Measurements from ENCODE around the gene LSM2.

Gene LSM2

DNA sequence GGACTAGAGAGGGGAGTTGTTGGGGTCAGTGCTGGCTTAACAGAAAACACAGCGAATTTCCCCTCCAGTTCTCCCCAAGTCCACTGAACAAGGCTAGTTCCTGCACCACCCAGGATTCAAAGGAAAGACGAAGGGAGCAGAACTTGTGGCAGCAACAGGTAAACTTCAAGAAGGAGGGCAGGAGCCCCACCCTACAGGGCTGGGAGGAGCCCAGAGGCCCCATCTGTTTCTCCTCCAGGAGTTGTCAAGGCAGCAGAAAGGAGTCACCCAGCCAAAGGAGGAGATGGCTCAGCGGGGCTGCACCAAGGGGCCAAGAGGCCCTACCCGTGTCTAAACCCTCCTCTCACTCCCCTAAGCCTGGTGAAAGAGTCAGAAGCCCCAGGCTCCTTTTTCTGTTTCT is 42.6 kb downstream of the LSM2 start:
- H2AFZ ChIP-seq (ENCODE audit: insufficient read depth, low read length, poor library complexity): no peak overlapping the region
- H2BK12ac ChIP-seq (ENCODE audit: low read length): no peak overlapping the region
- H3K9ac ChIP-seq (ENCODE audit: low read length): no peak overlapping the region
- H3K4me3 ChIP-seq (ENCODE audit: low read depth, low read length): no peak overlapping the region
- DNase-seq: no peak
- no peak overlapping the region for H4K8ac ChIP-seq (ENCODE audit: low read depth, low read length)
- no peak overlapping the region for H4K91ac ChIP-seq (ENCODE audit: low read depth, low read length)
- H3K23ac ChIP-seq (ENCODE audit: low read length): no peak overlapping the region
- no peak overlapping the region for H2BK5ac ChIP-seq (ENCODE audit: low read depth, low read length, poor library complexity)
- H4K12ac ChIP-seq (ENCODE audit: low read depth, low read length): no peak overlapping the region
- H3K4ac ChIP-seq (ENCODE audit: low read depth, low read length): no peak overlapping the region
- no peak overlapping the region for H3K14ac ChIP-seq (ENCODE audit: low read length)
- no CpG with 5 or more reads among the region's 4 CpGs for WGBS (ENCODE audit: extremely low coverage, insufficient coverage, insufficient read length)
- H3K4me2 ChIP-seq (ENCODE audit: low read length): no peak overlapping the region
- H3K18ac ChIP-seq (ENCODE audit: low read length): no peak overlapping the region
- no peak overlapping the region for H2AK5ac ChIP-seq (ENCODE audit: low read length)
- peaks cover 0 to 3% of the 10 kb centered on the region in 2 experiments for H3K36me3 ChIP-seq (ENCODE audit: control insufficient read depth in 1 of 2, insufficient read depth in 2 of 2, low read length in 2 of 2)
- H3K79me2 ChIP-seq (ENCODE audit: control insufficient read depth, insufficient read depth, low read length, poor library complexity): no peaks in the 10 kb centered on the region
- H3K27ac ChIP-seq (ENCODE audit: low read depth, low read length): no peak overlapping the region
- H2BK120ac ChIP-seq (ENCODE audit: insufficient read depth, low read length, poor library complexity): no peak overlapping the region
- H3K27me3 ChIP-seq (ENCODE audit: insufficient read depth, low read length): no peaks in the 10 kb centered on the region
- H3K4me1 ChIP-seq (ENCODE audit: control insufficient read depth in 1 of 2, insufficient read depth in 2 of 2, low read length in 2 of 2): peaks cover 13 to 21% of the 10 kb centered on the region in 2 experiments
- peaks cover 4% of the 10 kb centered on the region for H3K79me1 ChIP-seq (ENCODE audit: low read length)
- H3K9me3 ChIP-seq (ENCODE audit: insufficient read depth, low read depth, low read length): peaks cover 2% of the 10 kb centered on the region

DNA sequence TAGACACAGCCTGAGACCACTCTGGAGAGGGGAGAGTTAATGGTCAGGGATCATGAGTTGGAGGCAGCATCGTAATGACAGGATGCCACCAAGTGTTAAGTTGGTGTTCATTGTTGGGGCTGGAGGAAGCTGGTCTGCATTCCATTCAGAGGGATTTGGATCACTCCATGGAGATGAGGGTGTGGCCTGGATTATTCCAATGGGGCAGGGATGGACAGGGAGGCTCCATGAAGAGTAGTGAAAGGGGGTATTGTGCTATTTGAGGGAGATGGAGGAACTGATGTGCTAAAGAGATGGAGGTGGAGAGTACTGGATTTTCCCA is 43.2 kb downstream of the LSM2 start:
- no peak overlapping the region for H2AFZ ChIP-seq (ENCODE audit: insufficient read depth, low read length, poor library complexity)
- H3K27me3 ChIP-seq (ENCODE audit: insufficient read depth, low read length): no peaks in the 10 kb centered on the region
- DNase-seq: no peak
- peaks cover 2% of the 10 kb centered on the region for H3K9me3 ChIP-seq (ENCODE audit: insufficient read depth, low read depth, low read length)
- no peak overlapping the region for H3K27ac ChIP-seq (ENCODE audit: low read depth, low read length)
- H3K4me2 ChIP-seq (ENCODE audit: low read length): no peak overlapping the region
- no peak overlapping the region for H2BK5ac ChIP-seq (ENCODE audit: low read depth, low read length, poor library complexity)
- no peak overlapping the region for H4K91ac ChIP-seq (ENCODE audit: low read depth, low read length)
- H4K12ac ChIP-seq (ENCODE audit: low read depth, low read length): no peak overlapping the region
- H2BK120ac ChIP-seq (ENCODE audit: insufficient read depth, low read length, poor library complexity): no peak overlapping the region
- no peak overlapping the region for H3K4ac ChIP-seq (ENCODE audit: low read depth, low read length)
- no peak overlapping the region for H3K23ac ChIP-seq (ENCODE audit: low read length)
- no peaks in the 10 kb centered on the region for H3K79me2 ChIP-seq (ENCODE audit: control insufficient read depth, insufficient read depth, low read length, poor library complexity)
- H3K4me1 ChIP-seq (ENCODE audit: control insufficient read depth in 1 of 2, insufficient read depth in 2 of 2, low read length in 2 of 2): peaks cover 13 to 21% of the 10 kb centered on the region in 2 experiments
- H3K4me3 ChIP-seq (ENCODE audit: low read depth, low read length): no peak overlapping the region
- peaks cover 0 to 3% of the 10 kb centered on the region in 2 experiments for H3K36me3 ChIP-seq (ENCODE audit: control insufficient read depth in 1 of 2, insufficient read depth in 2 of 2, low read length in 2 of 2)
- WGBS (ENCODE audit: extremely low coverage, insufficient coverage, insufficient read length): no CpG with 5 or more reads among the region's 1 CpG
- no peak overlapping the region for H2BK12ac ChIP-seq (ENCODE audit: low read length)
- H2AK5ac ChIP-seq (ENCODE audit: low read length): peak overlapping the region; percentile 36
- H3K14ac ChIP-seq (ENCODE audit: low read length): no peak overlapping the region
- no peak overlapping the region for H3K18ac ChIP-seq (ENCODE audit: low read length)
- H3K79me1 ChIP-seq (ENCODE audit: low read length): peaks cover 4% of the 10 kb centered on the region
- no peak overlapping the region for H4K8ac ChIP-seq (ENCODE audit: low read depth, low read length)
- no peak overlapping the region for H3K9ac ChIP-seq (ENCODE audit: low read length)

DNA sequence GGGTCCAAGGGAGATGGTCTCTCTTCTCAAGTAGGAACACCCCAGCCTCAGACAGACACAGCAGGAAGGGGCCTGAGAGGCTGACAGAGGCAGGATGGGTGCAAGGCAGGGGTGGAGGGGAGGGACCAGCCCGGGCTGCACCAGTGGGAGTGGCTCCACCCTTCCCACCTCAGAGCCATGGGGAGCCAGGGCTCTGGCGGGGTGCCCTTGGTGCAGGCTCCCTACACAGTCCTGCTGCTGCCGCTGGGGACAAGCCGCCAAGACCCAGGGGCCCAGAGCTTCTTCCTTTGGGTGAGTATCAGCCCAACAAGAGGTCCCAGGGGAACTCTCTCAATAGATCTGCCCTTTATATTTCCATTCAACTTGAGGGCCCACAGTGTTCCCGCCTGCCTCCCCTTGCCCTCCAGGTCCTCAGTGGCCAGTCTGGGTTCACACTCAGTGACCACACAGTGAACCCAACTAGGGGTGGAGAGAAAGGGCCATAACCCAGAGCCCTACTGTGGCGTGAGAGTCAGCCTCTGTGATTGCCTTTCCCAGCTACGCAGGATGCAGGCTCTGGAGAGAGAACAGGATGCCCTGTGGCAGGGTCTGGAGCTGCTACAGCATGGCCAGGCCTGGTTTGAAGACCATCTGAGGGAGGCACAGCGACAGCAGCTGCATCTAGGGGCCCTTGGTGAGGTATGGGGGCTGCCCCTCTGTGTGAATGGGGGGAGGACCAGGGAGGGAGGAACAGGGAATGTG is 43.7 kb downstream of the LSM2 start:
- Histone ChIP-seq H3K14ac (ENCODE audit: low read length) (no peak overlapping the region), H3K4me3 (ENCODE audit: low read depth, low read length) (no peak overlapping the region), H3K4me2 (ENCODE audit: low read length) (no peak overlapping the region), H3K4ac (ENCODE audit: low read depth, low read length) (no peak overlapping the region), H3K9ac (ENCODE audit: low read length) (no peak overlapping the region), H3K79me1 (ENCODE audit: low read length) (peaks cover 4% of the 10 kb centered on the region), H2BK12ac (ENCODE audit: low read length) (peak overlapping the region; percentile 38), H4K8ac (ENCODE audit: low read depth, low read length) (no peak overlapping the region), H3K23ac (ENCODE audit: low read length) (no peak overlapping the region), H3K79me2 (ENCODE audit: control insufficient read depth, insufficient read depth, low read length, poor library complexity) (no peaks in the 10 kb centered on the region), H4K91ac (ENCODE audit: low read depth, low read length) (no peak overlapping the region), H3K27ac (ENCODE audit: low read depth, low read length) (no peak overlapping the region), H3K4me1 (ENCODE audit: control insufficient read depth in 1 of 2, insufficient read depth in 2 of 2, low read length in 2 of 2) (peaks cover 13 to 21% of the 10 kb centered on the region in 2 experiments), H3K36me3 (ENCODE audit: control insufficient read depth in 1 of 2, insufficient read depth in 2 of 2, low read length in 2 of 2) (peaks cover 0 to 3% of the 10 kb centered on the region in 2 experiments), H4K12ac (ENCODE audit: low read depth, low read length) (peak overlapping the region; percentile 4), H2AK5ac (ENCODE audit: low read length) (peak overlapping the region; percentile 66), H2BK5ac (ENCODE audit: low read depth, low read length, poor library complexity) (no peak overlapping the region), H3K27me3 (ENCODE audit: insufficient read depth, low read length) (no peaks in the 10 kb centered on the region), H2BK120ac (ENCODE audit: insufficient read depth, low read length, poor library complexity) (no peak overlapping the region), H3K18ac (ENCODE audit: low read length) (no peak overlapping the region), H3K9me3 (ENCODE audit: insufficient read depth, low read depth, low read length) (peaks cover 2% of the 10 kb centered on the region), H2AFZ (ENCODE audit: insufficient read depth, low read length, poor library complexity) (no peak overlapping the region)
- WGBS (ENCODE audit: extremely low coverage, insufficient coverage, insufficient read length): no CpG with 5 or more reads among the region's 8 CpGs
- no peak for DNase-seq

DNA sequence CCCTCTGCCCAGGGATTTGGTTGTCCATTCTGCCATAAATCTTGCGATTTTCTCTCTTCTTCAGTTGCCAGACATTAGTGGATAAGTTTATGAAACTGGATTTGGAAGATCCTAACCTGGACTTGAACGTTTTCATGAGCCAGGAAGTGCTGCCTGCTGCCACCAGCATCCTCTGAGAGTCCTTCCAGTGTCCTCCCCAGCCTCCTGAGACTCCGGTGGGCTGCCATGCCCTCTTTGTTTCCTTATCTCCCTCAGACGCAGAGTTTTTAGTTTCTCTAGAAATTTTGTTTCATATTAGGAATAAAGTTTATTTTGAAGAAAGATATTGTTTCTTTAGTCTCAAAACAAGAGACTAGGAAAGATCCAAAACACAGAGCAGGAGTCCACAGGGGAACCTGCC is 44.4 kb downstream of the LSM2 start, which contains the start of gene SAPCD1:
SAPCD1 (plus strand) TSS at position 301 of the 400 bp plus-strand sequence. CDS start 399 bp downstream, outside the sequence.
- peak within 1 kb of the TSS; percentile 38 for H2BK12ac ChIP-seq (ENCODE audit: low read length)

More for the DNA sequence above, 44.4 kb downstream of the LSM2 start, which contains the start of gene SAPCD1:
- H3K9me3 ChIP-seq (ENCODE audit: insufficient read depth, low read depth, low read length): peaks cover 2% of the 10 kb centered on the region
- DNase-seq: no peak
- H4K91ac ChIP-seq (ENCODE audit: low read depth, low read length): no peak within 1 kb of the TSS
- no peak within 1 kb of the TSS for H3K14ac ChIP-seq (ENCODE audit: low read length)
- peak within 1 kb of the TSS; percentile 4 for H4K12ac ChIP-seq (ENCODE audit: low read depth, low read length)
- no peak within 1 kb of the TSS for H3K23ac ChIP-seq (ENCODE audit: low read length)
- no peak within 1 kb of the TSS for H3K18ac ChIP-seq (ENCODE audit: low read length)
- WGBS (ENCODE audit: extremely low coverage, insufficient coverage, insufficient read length): no CpG with 5 or more reads among the region's 4 CpGs
- H2AFZ ChIP-seq (ENCODE audit: insufficient read depth, low read length, poor library complexity): no peak within 1 kb of the TSS
- H3K4ac ChIP-seq (ENCODE audit: low read depth, low read length): no peak within 1 kb of the TSS
- H3K36me3 ChIP-seq (ENCODE audit: control insufficient read depth in 1 of 2, insufficient read depth in 2 of 2, low read length in 2 of 2): peaks cover 0 to 3% of the 10 kb centered on the region in 2 experiments
- no peak within 1 kb of the TSS for H3K9ac ChIP-seq (ENCODE audit: low read length)
- no peak within 1 kb of the TSS for H3K4me2 ChIP-seq (ENCODE audit: low read length)
- H3K27ac ChIP-seq (ENCODE audit: low read depth, low read length): no peak within 1 kb of the TSS
- peaks cover 11 to 18% of the 10 kb centered on the region in 2 experiments for H3K4me1 ChIP-seq (ENCODE audit: control insufficient read depth in 1 of 2, insufficient read depth in 2 of 2, low read length in 2 of 2)
- H2AK5ac ChIP-seq (ENCODE audit: low read length): peak within 1 kb of the TSS; percentile 66
- no peaks in the 10 kb centered on the region for H3K27me3 ChIP-seq (ENCODE audit: insufficient read depth, low read length)
- no peak within 1 kb of the TSS for H2BK120ac ChIP-seq (ENCODE audit: insufficient read depth, low read length, poor library complexity)
- H3K79me2 ChIP-seq (ENCODE audit: control insufficient read depth, insufficient read depth, low read length, poor library complexity): no peaks in the 10 kb centered on the region
- H3K4me3 ChIP-seq (ENCODE audit: low read depth, low read length): no peak within 1 kb of the TSS
- peaks cover 4% of the 10 kb centered on the region for H3K79me1 ChIP-seq (ENCODE audit: low read length)
- H4K8ac ChIP-seq (ENCODE audit: low read depth, low read length): no peak within 1 kb of the TSS
- H2BK5ac ChIP-seq (ENCODE audit: low read depth, low read length, poor library complexity): no peak within 1 kb of the TSS
